Stimulated activated naive B cell treated with anti-CD40 and anti-IgM and Interleukin-4, amounts not matched to agents 10 μg/mL and 1 μg/mL and 100 μg/mL, for 72 hours (primary cell): ENCODE measurements around the gene HKDC1.
"Not testable (repeated sequence)": the region's sequence is repeated elsewhere in the genome, so short reads cannot be mapped to it uniquely, and the experiment has no call there.

ENCODE experiments used
- ATAC-seq, 2 donors: fragments of 150-1000 bp; cut with Tn5 transposase; replicated peaks; 2 replicates each; pipeline ENCODE4 v1.10.0; 2021; ENCODE audit warnings: moderate library complexity in 1 of 2
- DNase-seq: peaks from one replicate; pipeline ENCODE4 v3.0.0; 2021
- H3K27ac Mint-ChIP-seq: one replicate; pipeline ENCODE4 v1.8.0; 2022; ENCODE audit warnings: mild to moderate bottlenecking, mixed read lengths
- H3K27me3 Mint-ChIP-seq, 2 donors: one replicate each; pipeline ENCODE4 v1.8.0; 2022; ENCODE audit warnings: mixed read lengths in 2 of 2
- H3K36me3 Mint-ChIP-seq, 2 donors: one replicate each; pipeline ENCODE4 v1.8.0; 2022; ENCODE audit warnings: mixed read lengths in 2 of 2, mild to moderate bottlenecking in 1 of 2
- H3K4me1 Mint-ChIP-seq, 2 donors: one replicate each; pipeline ENCODE4 v1.8.0; 2022; ENCODE audit warnings: mixed read lengths in 2 of 2, mild to moderate bottlenecking in 1 of 2
- H3K4me3 Mint-ChIP-seq, 2 donors: one replicate each; pipeline ENCODE4 v1.8.0; 2022; ENCODE audit warnings: mild to moderate bottlenecking in 2 of 2, mixed read lengths in 2 of 2, moderate library complexity in 1 of 2
- H3K9me3 Mint-ChIP-seq, 2 donors: one replicate each; pipeline ENCODE4 v1.8.0; 2022; ENCODE audit warnings: mixed read lengths in 2 of 2, mild to moderate bottlenecking in 1 of 2

Gene HKDC1

DNA sequence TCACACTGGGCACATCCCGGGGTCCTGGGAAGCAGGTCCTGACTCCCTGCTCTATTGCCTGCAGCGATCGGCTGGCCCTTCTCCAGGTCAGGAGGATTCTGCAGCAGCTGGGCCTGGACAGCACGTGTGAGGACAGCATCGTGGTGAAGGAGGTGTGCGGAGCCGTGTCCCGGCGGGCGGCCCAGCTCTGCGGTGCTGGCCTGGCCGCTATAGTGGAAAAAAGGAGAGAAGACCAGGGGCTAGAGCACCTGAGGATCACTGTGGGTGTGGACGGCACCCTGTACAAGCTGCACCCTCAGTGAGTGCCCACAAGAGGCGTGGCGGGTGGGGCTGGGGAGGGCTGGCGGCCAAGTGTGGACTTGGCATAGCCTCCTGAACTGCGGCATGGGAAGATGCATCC is 45.4 kb downstream of the HKDC1 start:
- Mint-ChIP-seq H3K4me3 (no peak overlapping the region), H3K27me3 (peaks cover 12 to 16% of the 10 kb centered on the region in 2 donors), H3K4me1 (no peaks in the 10 kb centered on the region), H3K9me3 (no peaks in the 10 kb centered on the region), H3K36me3 (no peaks in the 10 kb centered on the region), H3K27ac (no peak overlapping the region)
- DNase-seq (no peak), ATAC-seq (no peak)

- H3K4me1 Mint-ChIP-seq, result no peaks in the 10 kb centered on the region
- peaks cover 12 to 16% of the 10 kb centered on the region in 2 donors for H3K27me3 Mint-ChIP-seq
- no peak overlapping the region for H3K4me3 Mint-ChIP-seq
- DNase-seq (no peak), ATAC-seq (no peak)
- no peaks in the 10 kb centered on the region for H3K9me3 Mint-ChIP-seq
- H3K27ac Mint-ChIP-seq, result no peak overlapping the region
- H3K36me3 Mint-ChIP-seq, result no peaks in the 10 kb centered on the region
Observed at GRCh38 chr10:69268761-69269416, 48.8 kb downstream of the HKDC1 start.

- DNase-seq, result no peak
- Mint-ChIP-seq H3K27me3 (peaks cover 12 to 16% of the 10 kb centered on the region in 2 donors), H3K4me3 (no peak overlapping the region), H3K9me3 (no peaks in the 10 kb centered on the region), H3K4me1 (no peaks in the 10 kb centered on the region), H3K36me3 (no peaks in the 10 kb centered on the region), H3K27ac (no peak overlapping the region)
- no peak for ATAC-seq
Observed at GRCh38 chr10:69269761-69270160, 49.6 kb downstream of the HKDC1 start.

DNA sequence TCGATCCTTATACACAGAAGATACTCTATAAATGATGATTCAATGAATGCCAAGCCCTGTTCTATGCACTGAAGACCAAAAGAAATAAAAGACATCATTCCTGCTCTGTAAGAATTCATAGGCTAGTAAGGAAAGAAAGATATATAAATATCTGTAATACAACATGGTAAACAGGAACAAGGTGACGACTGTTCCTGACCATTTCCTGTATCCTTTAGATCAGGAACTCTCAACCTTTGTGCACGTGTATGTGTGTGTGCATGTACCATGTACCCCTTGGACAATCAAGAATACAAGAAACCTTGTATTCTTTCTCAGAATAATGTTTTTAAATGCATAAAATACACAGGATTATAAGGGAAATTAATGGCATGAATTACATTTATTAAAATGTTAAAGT is 50.9 kb downstream of the HKDC1 start:
- Mint-ChIP-seq H3K4me1 (no peaks in the 10 kb centered on the region), H3K27ac (no peak overlapping the region), H3K27me3 (peaks cover 7 to 16% of the 10 kb centered on the region in 2 donors), H3K36me3 (no peaks in the 10 kb centered on the region), H3K4me3 (no peak overlapping the region), H3K9me3 (no peaks in the 10 kb centered on the region)
- ATAC-seq (no peak), DNase-seq (no peak)

GRCh38 chr10:69272624-69273023 is 52.5 kb downstream of the HKDC1 start:
- no peak overlapping the region for H3K4me3 Mint-ChIP-seq
- no peaks in the 10 kb centered on the region for H3K36me3 Mint-ChIP-seq
- H3K9me3 Mint-ChIP-seq, result no peaks in the 10 kb centered on the region
- no peak overlapping the region for H3K27ac Mint-ChIP-seq
- H3K27me3 Mint-ChIP-seq, result peaks cover 3 to 9% of the 10 kb centered on the region in 2 donors
- ATAC-seq (no peak), DNase-seq (no peak)
- no peaks in the 10 kb centered on the region for H3K4me1 Mint-ChIP-seq

DNA sequence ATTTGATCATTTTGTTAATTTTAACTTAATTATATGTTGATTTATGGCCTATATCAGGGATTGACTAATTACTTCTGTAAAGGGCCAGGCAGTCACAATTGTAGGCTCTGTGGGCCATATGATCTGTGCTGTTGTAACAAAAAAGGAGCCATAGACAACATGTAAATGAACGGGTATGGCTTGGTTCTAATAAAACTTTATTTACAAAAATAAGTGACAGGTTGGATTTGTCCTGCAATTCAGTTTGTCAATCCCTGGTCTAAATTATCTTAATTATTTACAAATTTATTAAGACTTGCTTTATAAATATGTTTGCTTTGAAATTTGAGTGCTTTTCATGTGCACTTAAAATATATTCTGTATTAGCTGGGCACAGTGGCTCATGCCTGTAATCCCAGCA is 55.3 kb downstream of the HKDC1 start:
- DNase-seq, result no peak

GRCh38 chr10:69276503-69276902 is 56.4 kb downstream of the HKDC1 start:
- Mint-ChIP-seq H3K36me3 (no peaks in the 10 kb centered on the region), H3K9me3 (no peaks in the 10 kb centered on the region), H3K27ac (no peak overlapping the region), H3K4me1 (peaks cover 14 to 17% of the 10 kb centered on the region in 2 donors), H3K27me3 (no peaks in the 10 kb centered on the region), H3K4me3 (no peak overlapping the region)
- no peak for DNase-seq
- ATAC-seq, result no peak

More for the DNA sequence above, 55.3 kb downstream of the HKDC1 start:
- ATAC-seq, result no peak
- Mint-ChIP-seq H3K4me1 (peaks cover 14 to 17% of the 10 kb centered on the region in 2 donors), H3K27me3 (no peaks in the 10 kb centered on the region), H3K9me3 (no peaks in the 10 kb centered on the region), H3K27ac (no peak overlapping the region), H3K36me3 (no peaks in the 10 kb centered on the region), H3K4me3 (no peak overlapping the region)

- no peaks in the 10 kb centered on the region for H3K9me3 Mint-ChIP-seq
Observed at GRCh38 chr10:69278446-69278963, 58.4 kb downstream of the HKDC1 start, which contains the start of gene HK1. Gene HK1, plus strand, starts transcription at chr10:69278496.

GRCh38 chr10:69279110-69279509 is 59.0 kb downstream of the HKDC1 start:
- no peaks in the 10 kb centered on the region for H3K36me3 Mint-ChIP-seq
- no peak overlapping the region for H3K27ac Mint-ChIP-seq
- no peaks in the 10 kb centered on the region for H3K9me3 Mint-ChIP-seq
- peaks cover 14 to 17% of the 10 kb centered on the region in 2 donors for H3K4me1 Mint-ChIP-seq
- H3K4me3 Mint-ChIP-seq, result no peak overlapping the region
- ATAC-seq (peak in 1 of 2 donors; percentile 67), DNase-seq (no peak)
- H3K27me3 Mint-ChIP-seq, result peaks cover 0 to 4% of the 10 kb centered on the region in 2 donors

More at GRCh38 chr10:69278446-69278963, 58.4 kb downstream of the HKDC1 start, which contains the start of gene HK1:
- ATAC-seq (no peak), DNase-seq (no peak)
- Mint-ChIP-seq H3K4me3 (no peak within 1 kb of the TSS), H3K27me3 (peaks cover 0 to 4% of the 10 kb centered on the region in 2 donors), H3K36me3 (no peaks in the 10 kb centered on the region), H3K27ac (no peak within 1 kb of the TSS), H3K4me1 (peaks cover 14 to 17% of the 10 kb centered on the region in 2 donors)

- H3K27me3 Mint-ChIP-seq, result peaks cover 0 to 11% of the 10 kb centered on the region in 2 donors
- H3K36me3 Mint-ChIP-seq, result no peaks in the 10 kb centered on the region
- no peaks in the 10 kb centered on the region for H3K9me3 Mint-ChIP-seq
- no peak for DNase-seq
- H3K4me3 Mint-ChIP-seq, result no peak overlapping the region
- no peak overlapping the region for H3K27ac Mint-ChIP-seq
- peaks cover 14 to 17% of the 10 kb centered on the region in 2 donors for H3K4me1 Mint-ChIP-seq
- no peak for ATAC-seq
Observed at GRCh38 chr10:69281507-69282413, 61.6 kb downstream of the HKDC1 start.

- not testable (repeated sequence) for DNase-seq, H3K27ac Mint-ChIP-seq, H3K36me3 Mint-ChIP-seq, H3K9me3 Mint-ChIP-seq, H3K4me1 Mint-ChIP-seq, H3K4me3 Mint-ChIP-seq, ATAC-seq
- peaks cover 0 to 11% of the 10 kb centered on the region in 2 donors for H3K27me3 Mint-ChIP-seq
Observed at GRCh38 chr10:69284402-69284801, 64.3 kb downstream of the HKDC1 start.

GRCh38 chr10:69285699-69286098 is 65.6 kb downstream of the HKDC1 start:
- no peaks in the 10 kb centered on the region for H3K4me1 Mint-ChIP-seq
- DNase-seq, result no peak
- no peak overlapping the region for H3K27ac Mint-ChIP-seq
- no peaks in the 10 kb centered on the region for H3K9me3 Mint-ChIP-seq
- H3K4me3 Mint-ChIP-seq, result no peak overlapping the region
- ATAC-seq, result no peak
- no peaks in the 10 kb centered on the region for H3K36me3 Mint-ChIP-seq
- peaks cover 9 to 11% of the 10 kb centered on the region in 2 donors for H3K27me3 Mint-ChIP-seq

GRCh38 chr10:69287181-69287580 is 67.0 kb downstream of the HKDC1 start:
- Mint-ChIP-seq H3K9me3 (no peaks in the 10 kb centered on the region), H3K4me3 (no peak overlapping the region)
- ATAC-seq, result no peak

GRCh38 chr10:69290993-69291392 is 70.9 kb downstream of the HKDC1 start:
- H3K27me3 Mint-ChIP-seq, result peaks cover 3 to 15% of the 10 kb centered on the region in 2 donors
- H3K4me1 Mint-ChIP-seq, result no peaks in the 10 kb centered on the region

More at GRCh38 chr10:69287181-69287580, 67.0 kb downstream of the HKDC1 start:
- Mint-ChIP-seq H3K36me3 (no peaks in the 10 kb centered on the region), H3K27me3 (peaks cover 8 to 15% of the 10 kb centered on the region in 2 donors), H3K4me1 (no peaks in the 10 kb centered on the region), H3K27ac (no peak overlapping the region)
- no peak for DNase-seq

More at GRCh38 chr10:69290993-69291392, 70.9 kb downstream of the HKDC1 start:
- Mint-ChIP-seq H3K36me3 (no peaks in the 10 kb centered on the region), H3K9me3 (no peaks in the 10 kb centered on the region), H3K27ac (no peak overlapping the region), H3K4me3 (no peak overlapping the region)
- no peak for DNase-seq
- ATAC-seq, result no peak
